Measurements from ENCODE around the gene MARCO. TPM values are rescaled to one million over a fixed set of nuclear protein-coding genes. Genes with fewer than 3 reads are reported as not detected.

MARCO gene
- total RNA-seq, 1 experiment from 2014 or later = 0.54 TPM

DNA sequence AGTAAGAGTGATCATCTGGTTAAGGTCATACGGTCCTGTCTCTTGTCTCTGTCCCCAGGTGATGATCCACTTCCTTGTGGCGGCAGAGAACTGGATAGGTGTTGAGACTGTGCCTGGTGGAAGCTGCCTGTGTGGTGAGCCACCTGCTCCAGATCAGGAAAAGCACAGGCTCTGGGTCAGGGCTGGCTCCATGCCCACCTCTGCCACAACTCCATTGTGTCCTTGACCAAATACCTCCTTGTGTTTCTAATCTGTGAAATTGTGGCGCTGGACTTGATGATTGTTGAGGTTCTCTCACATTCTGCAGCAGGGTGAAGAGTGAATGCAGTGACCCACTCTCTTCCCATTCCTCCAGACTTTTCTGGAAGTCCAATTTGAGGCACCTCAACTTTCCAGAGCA, 48.9 kb upstream of the MARCO start:
- intact Hi-C loops (cut with micrococcal nuclease) = no loop called here
- ATAC-seq (no peak), DNase-seq (ENCODE audit: low read depth, low spot score) (no peak)
- Histone ChIP-seq H4K20me1 (ENCODE audit: insufficient read depth) (no peaks in the 10 kb centered on the region), H3K79me2 (ENCODE audit: insufficient read depth, low read length) (no peaks in the 10 kb centered on the region), H3K4me1 (ENCODE audit: control insufficient read depth in 1 of 2, insufficient read depth in 2 of 2, low read length in 2 of 2) (no peaks in the 10 kb centered on the region), H2AFZ (ENCODE audit: low read depth, low read length, poor library complexity, severe bottlenecking) (no peak overlapping the region), H3K9me2 (ENCODE audit: insufficient read depth) (no peaks in the 10 kb centered on the region), H3K9me3 (ENCODE audit: control insufficient read depth in 1 of 2, insufficient read depth in 1 of 2, low read depth in 1 of 2, low read length in 2 of 2) (no peaks in the 10 kb centered on the region), H3K4me3 (replicated peaks in 1 of 2; ENCODE audit: low read depth in 1 of 2, low read length in 2 of 2) (no peak overlapping the region), H3K36me3 (ENCODE audit: control insufficient read depth in 1 of 2, insufficient read depth in 2 of 2, low read length in 2 of 2) (no peaks in the 10 kb centered on the region), H3K4me2 (ENCODE audit: low read length) (no peak overlapping the region), H3K9ac (ENCODE audit: low read length) (no peak overlapping the region), H3K27me3 (ENCODE audit: insufficient read depth, low read length) (no peaks in the 10 kb centered on the region), H3K27ac (ENCODE audit: low read depth, low read length) (no peak overlapping the region)
- no TSS peak for BruUV-seq (replicated peaks)
- RAD21 ChIA-PET (ENCODE audit: low non-redundant PET in 1 of 2, low total read pairs in 2 of 2, uncharacterized antibody in 2 of 2, unreplicated experiment in 2 of 2) = no interaction called here
- POLR2A ChIA-PET = no interaction called here
- CTCF ChIA-PET = no interaction called here
- TF ChIP-seq, protein P1, sequence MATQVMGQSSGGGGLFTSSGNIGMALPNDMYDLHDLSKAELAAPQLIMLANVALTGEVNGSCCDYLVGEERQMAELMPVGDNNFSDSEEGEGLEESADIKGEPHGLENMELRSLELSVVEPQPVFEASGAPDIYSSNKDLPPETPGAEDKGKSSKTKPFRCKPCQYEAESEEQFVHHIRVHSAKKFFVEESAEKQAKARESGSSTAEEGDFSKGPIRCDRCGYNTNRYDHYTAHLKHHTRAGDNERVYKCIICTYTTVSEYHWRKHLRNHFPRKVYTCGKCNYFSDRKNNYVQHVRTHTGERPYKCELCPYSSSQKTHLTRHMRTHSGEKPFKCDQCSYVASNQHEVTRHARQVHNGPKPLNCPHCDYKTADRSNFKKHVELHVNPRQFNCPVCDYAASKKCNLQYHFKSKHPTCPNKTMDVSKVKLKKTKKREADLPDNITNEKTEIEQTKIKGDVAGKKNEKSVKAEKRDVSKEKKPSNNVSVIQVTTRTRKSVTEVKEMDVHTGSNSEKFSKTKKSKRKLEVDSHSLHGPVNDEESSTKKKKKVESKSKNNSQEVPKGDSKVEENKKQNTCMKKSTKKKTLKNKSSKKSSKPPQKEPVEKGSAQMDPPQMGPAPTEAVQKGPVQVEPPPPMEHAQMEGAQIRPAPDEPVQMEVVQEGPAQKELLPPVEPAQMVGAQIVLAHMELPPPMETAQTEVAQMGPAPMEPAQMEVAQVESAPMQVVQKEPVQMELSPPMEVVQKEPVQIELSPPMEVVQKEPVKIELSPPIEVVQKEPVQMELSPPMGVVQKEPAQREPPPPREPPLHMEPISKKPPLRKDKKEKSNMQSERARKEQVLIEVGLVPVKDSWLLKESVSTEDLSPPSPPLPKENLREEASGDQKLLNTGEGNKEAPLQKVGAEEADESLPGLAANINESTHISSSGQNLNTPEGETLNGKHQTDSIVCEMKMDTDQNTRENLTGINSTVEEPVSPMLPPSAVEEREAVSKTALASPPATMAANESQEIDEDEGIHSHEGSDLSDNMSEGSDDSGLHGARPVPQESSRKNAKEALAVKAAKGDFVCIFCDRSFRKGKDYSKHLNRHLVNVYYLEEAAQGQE (IDR thresholded peaks at IDR 0.05; ENCODE audit: low read depth) = no peak
- TF ChIP-seq EGR1 (IDR thresholded peaks at IDR 0.05; ENCODE audit: low read depth) = no peak
- TF ChIP-seq SIN3A (IDR thresholded peaks at IDR 0.05; ENCODE audit: low read depth) = no peak
- no peak for TF ChIP-seq TCF7L2 (IDR thresholded peaks at IDR 0.05; ENCODE audit: borderline replicate concordance, extremely low read depth, insufficient read depth, insufficient read length)
- TF ChIP-seq, protein P2, sequence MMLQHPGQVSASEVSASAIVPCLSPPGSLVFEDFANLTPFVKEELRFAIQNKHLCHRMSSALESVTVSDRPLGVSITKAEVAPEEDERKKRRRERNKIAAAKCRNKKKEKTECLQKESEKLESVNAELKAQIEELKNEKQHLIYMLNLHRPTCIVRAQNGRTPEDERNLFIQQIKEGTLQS (IDR thresholded peaks at IDR 0.05) = no peak
- TF ChIP-seq POLR2AphosphoS5 (IDR thresholded peaks at IDR 0.05; ENCODE audit: low read depth, low read length) = no peak
- TF ChIP-seq, protein P3, sequence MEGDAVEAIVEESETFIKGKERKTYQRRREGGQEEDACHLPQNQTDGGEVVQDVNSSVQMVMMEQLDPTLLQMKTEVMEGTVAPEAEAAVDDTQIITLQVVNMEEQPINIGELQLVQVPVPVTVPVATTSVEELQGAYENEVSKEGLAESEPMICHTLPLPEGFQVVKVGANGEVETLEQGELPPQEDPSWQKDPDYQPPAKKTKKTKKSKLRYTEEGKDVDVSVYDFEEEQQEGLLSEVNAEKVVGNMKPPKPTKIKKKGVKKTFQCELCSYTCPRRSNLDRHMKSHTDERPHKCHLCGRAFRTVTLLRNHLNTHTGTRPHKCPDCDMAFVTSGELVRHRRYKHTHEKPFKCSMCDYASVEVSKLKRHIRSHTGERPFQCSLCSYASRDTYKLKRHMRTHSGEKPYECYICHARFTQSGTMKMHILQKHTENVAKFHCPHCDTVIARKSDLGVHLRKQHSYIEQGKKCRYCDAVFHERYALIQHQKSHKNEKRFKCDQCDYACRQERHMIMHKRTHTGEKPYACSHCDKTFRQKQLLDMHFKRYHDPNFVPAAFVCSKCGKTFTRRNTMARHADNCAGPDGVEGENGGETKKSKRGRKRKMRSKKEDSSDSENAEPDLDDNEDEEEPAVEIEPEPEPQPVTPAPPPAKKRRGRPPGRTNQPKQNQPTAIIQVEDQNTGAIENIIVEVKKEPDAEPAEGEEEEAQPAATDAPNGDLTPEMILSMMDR (IDR thresholded peaks at IDR 0.05 in 2 of 3, conservative IDR thresholded peaks at IDR 0.05 in 1 of 3; ENCODE audit: borderline replicate concordance in 1 of 3, insufficient read depth in 1 of 3, low read depth in 2 of 3, low read length in 2 of 3) = no peak
- no peak for TF ChIP-seq EZH2 (IDR thresholded peaks at IDR 0.05)
- TF ChIP-seq JUND (IDR thresholded peaks at IDR 0.05) = no peak
- TF ChIP-seq SP1 (IDR thresholded peaks at IDR 0.05; ENCODE audit: low read depth) = no peak
- TF ChIP-seq FOSL1 (IDR thresholded peaks at IDR 0.05; ENCODE audit: low read depth) = no peak
- TF ChIP-seq, protein P4, sequence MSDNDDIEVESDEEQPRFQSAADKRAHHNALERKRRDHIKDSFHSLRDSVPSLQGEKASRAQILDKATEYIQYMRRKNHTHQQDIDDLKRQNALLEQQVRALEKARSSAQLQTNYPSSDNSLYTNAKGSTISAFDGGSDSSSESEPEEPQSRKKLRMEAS (IDR thresholded peaks at IDR 0.05) = no peak
- no peak for TF ChIP-seq RAD21 (IDR thresholded peaks at IDR 0.05; ENCODE audit: low read depth)
- no peak for TF ChIP-seq ZFX (IDR thresholded peaks at IDR 0.05)
- no peak for TF ChIP-seq CBX3 (IDR thresholded peaks at IDR 0.05; ENCODE audit: low read depth)
- TF ChIP-seq SRF (IDR thresholded peaks at IDR 0.05; ENCODE audit: low read depth) = no peak
- TF ChIP-seq ZNF274 (IDR thresholded peaks at IDR 0.05; ENCODE audit: low read depth, low read length) = no peak
- no peak for TF ChIP-seq CEBPB (IDR thresholded peaks at IDR 0.05; ENCODE audit: low read depth)
- TF ChIP-seq EZH2phosphoT487 (IDR thresholded peaks at IDR 0.05; ENCODE audit: borderline replicate concordance) = no peak

All from HCT116 (cell line).